ENCODE data around the gene MADCAM1.
"Not testable (repeated sequence)": the region's sequence is repeated elsewhere in the genome, so short reads cannot be mapped to it uniquely, and the experiment has no call there.

MADCAM1 gene

DNA sequence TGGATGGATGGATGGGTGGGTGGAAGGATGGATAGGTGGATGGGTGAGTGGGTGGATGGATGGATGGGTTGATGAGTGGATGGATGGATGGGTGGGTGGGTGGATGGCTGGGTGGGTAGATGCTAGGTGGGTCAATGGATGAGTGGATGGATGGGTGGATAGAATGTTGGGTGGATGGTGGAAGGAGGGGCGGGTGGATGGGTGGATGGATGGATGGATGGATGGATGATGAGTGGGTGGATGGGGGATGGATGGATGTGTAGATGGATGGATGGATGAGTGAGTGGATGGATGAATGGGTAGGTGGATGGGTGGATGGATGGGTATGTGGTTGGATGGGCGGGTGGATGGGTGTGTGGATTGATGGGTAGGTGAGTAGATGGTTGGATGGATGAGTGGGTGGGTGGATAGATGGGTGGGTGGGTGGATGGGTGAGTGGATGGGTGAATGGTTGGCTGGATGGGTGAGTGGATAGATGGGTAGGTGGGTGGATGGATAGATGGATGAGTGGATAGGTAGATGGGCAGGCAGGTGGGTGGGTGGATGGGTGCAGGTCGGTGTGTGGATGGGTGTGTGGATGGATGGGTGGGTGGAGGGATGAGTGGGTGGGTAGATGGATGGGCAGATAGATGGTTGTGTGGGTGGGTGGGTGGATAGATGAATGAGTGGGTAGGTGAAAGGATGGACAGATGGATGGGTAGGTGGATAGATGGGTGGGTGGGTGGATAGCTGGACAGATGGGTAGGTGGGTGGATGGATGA, 31.1 kb upstream of the MADCAM1 start:
- DNase-seq = no peak

GRCh38 chr19:467554-467953, 28.7 kb upstream of the MADCAM1 start:
- no peak for DNase-seq

DNA sequence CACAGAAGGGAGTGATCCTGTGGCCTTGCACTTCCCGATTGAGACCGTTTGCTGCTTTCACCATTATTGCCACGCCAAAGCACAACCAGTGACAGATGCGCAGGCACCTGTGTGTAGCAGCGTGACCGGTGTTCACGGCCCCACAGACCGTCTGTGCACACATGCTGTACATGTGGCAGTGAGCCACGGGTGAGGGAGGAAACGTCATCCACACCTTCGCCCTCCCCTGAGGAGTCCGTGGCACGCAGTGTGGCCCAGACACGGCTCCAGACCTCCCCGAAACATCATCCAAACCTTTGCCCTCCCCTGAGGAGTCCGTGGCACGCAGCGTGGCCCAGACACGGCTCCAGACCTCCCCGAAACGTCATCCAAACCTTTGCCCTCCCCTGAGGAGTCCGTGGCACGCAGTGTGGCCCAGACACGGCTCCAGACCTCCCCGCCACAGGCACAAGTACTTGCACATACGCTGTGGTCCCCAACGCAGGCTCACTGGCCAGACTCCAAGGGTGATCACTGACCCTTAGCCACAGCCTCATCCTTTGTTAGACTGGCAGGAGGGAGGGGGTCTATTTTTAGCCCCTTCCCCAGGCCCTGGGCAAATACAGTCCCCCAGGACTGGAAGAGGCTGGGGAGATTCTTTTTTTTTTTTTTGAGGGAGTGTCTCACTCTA, 27.6 kb upstream of the MADCAM1 start:
- DNase-seq = no peak

- no peak for DNase-seq
Observed at GRCh38 chr19:469833-470232, 26.5 kb upstream of the MADCAM1 start.

GRCh38 chr19:470701-471100, 25.6 kb upstream of the MADCAM1 start:
- no peak for DNase-seq

- no peak for DNase-seq
Observed at GRCh38 chr19:472005-472858, 24.1 kb upstream of the MADCAM1 start.

GRCh38 chr19:474126-475078, 21.9 kb upstream of the MADCAM1 start:
- no peak for DNase-seq

- no peak for DNase-seq
Observed at GRCh38 chr19:475360-475759, 20.9 kb upstream of the MADCAM1 start.

- no peak for DNase-seq
Observed at GRCh38 chr19:478236-478903, 17.9 kb upstream of the MADCAM1 start.

DNA sequence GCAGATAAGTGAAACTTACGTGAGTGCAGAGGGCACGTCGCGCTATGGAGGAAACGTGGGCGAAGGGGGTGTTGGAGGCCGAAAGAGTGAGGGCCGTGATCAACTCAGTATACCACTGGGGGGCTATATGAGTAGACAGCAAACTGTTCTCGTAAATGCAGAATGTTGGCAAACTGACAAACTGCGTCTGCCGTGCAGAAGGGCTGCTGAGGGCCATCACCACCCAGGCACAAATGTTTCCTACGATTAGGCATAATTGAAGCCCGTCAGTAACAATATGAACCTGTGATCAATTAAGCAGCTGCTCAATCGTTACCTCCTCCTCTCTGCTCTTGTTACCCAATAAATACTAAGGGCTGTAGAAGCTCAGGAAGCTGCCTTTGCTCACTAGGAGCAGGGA, 17.3 kb upstream of the MADCAM1 start:
- DNase-seq = no peak

- DNase-seq = no peak
Observed at GRCh38 chr19:480016-480855, 16.1 kb upstream of the MADCAM1 start.

DNA sequence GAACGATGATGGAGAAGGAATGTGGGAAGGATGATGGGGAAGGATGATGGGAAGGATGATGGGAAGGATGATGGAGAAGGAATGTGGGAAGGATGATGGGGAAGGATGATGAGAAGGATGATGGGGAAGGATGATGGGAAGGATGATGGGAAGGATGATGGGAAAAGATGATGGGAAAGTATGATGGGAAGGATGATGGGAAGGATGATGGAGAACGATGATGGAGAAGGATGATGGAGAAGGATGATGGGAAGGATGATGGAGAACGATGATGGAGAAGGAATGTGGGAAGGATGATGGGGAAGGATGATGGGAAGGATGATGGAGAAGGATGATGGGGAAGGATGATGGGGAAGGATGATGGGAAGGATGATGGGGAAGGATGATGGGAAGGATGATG, 15.2 kb upstream of the MADCAM1 start:
- DNase-seq = not testable (repeated sequence)

- DNase-seq = no peak
Observed at GRCh38 chr19:482186-483041, 13.9 kb upstream of the MADCAM1 start.

DNA sequence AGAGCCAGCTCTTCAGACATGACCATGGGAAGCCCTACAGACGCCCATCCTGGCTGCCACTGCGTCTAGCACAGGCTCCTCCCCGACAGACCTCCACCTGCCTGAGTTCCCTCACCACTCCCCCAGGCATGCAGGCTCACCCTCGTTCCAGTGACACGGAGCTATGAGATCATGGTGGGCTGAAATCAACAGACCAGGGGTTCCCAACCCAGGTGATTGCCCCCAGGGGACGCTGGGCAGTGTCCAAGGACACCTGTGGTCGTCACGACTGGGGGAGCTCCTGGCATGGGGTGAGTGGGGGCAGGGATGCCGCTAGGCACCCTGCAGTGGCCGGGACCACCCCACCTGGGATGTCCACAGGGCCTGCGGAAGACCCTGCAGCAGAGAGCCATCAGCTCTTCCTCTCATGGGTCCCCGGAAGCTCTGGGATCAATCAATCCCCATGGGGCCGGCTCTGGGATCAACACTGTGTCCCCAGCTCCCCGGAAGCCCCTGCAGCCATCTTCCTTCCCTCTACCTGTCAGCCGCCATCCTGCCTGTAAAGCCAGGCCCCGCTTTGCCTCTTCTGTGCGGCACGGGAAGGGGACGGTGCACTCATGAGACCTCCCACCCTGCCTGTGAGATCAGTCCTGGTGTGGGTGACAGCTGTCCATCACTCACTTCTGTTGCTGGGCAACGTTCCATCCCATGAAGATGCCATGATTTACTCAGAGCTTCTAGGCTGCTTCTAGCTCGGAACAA, 12.8 kb upstream of the MADCAM1 start:
- no peak for DNase-seq

DNA sequence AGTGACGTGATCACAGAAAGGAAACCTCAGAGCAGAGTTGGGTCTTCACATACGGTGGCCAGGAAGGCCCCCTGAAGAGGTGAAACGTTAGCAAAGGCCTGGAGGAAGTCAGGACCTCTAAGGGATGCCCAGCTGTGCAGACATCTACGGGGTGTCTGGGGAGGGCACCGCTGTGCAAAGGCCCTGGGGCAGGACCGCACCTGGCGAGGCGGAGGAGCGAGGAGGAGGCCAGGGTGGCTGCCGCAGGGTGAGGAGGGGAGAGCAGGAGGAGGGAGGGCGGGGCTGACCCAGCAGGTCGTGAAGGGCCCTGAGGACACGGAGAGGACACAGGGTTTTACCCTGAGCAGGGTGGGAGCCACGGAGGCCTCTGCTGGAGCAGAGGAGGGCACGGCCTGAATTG, 11.8 kb upstream of the MADCAM1 start:
- DNase-seq = no peak

DNA sequence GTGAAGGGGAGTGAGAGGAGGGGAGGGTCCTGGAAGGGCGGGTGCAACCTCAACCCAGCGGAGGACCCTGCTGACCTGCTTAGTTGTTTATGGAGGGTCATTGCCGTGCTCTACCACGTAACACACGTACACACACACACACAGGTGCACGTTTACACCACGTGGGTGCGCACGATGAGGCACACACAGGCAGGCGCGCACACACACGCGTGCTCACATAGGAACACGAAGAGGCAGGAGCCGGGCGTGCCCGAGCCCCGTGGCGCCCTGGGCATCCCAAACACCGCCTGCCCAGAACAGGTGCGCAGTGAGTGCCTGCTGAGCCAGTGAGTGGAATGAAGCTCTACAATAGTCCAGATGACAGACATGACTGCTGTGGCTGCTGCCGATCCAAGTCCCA, 11.2 kb upstream of the MADCAM1 start:
- no peak for DNase-seq

DNA sequence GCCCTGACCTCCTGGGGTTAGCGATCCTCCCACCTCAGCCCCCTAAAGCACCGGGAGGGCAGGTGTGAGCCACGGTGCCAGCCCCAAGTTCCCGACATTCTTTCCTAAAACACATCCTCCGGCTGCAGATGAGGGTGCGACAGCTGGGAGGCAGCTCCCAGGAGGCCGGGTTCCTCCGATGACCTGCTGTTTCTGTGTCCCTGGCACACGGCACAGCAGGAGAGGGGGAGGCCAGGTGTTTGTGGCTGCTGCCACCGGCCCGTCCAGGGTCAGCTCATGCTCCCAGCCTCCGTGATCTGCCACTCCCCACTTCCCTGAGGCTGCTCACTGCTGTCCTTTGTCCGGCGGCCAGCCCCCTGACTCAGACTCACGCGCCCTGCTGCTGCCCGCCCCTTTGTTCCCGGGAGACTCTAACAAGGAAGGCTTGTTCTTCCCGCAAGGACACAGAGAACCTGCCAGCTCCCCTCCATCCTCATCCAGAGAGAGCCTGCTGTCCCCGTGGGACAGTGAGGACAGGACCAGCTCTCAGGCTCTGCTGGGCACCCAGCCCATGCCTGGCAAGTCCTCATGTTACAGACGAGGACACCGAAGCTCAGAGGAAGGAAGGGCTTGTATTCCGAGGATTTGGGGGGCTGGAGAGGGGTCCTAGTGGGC, 10.6 kb upstream of the MADCAM1 start:
- DNase-seq = no peak
